HUES6 (cell line): ENCODE measurements around the gene DCAF5.

Experiments
- H3K27ac ChIP-seq: 2 replicates; pipeline ENCODE4 v1.7.0; 2013; ENCODE audit warnings: low read depth, mild to moderate bottlenecking, low read length, inconsistent platforms
- H3K27me3 ChIP-seq: 2 replicates; pipeline ENCODE4 v1.6.1; 2013; ENCODE audit warnings: low read length; ENCODE audit not compliant: control insufficient read depth, insufficient read depth
- H3K36me3 ChIP-seq: 2 replicates; pipeline ENCODE4 v1.6.1; 2013; ENCODE audit warnings: low read length; ENCODE audit not compliant: control insufficient read depth, insufficient read depth
- H3K4me1 ChIP-seq: 2 replicates; pipeline ENCODE4 v1.6.1; 2013; ENCODE audit warnings: low read length; ENCODE audit not compliant: control insufficient read depth, insufficient read depth
- H3K4me3 ChIP-seq: 2 replicates; pipeline ENCODE4 v1.5.1; 2013; ENCODE audit warnings: low read depth, low read length
- H3K9ac ChIP-seq: one replicate; pipeline ENCODE4 v1.6.1; 2013; ENCODE audit warnings: mild to moderate bottlenecking, low read length
- H3K9me3 ChIP-seq: 2 replicates; pipeline ENCODE4 v1.6.1; 2013; ENCODE audit warnings: low read depth, low read length; ENCODE audit not compliant: control insufficient read depth, insufficient read depth

DCAF5 gene

DNA sequence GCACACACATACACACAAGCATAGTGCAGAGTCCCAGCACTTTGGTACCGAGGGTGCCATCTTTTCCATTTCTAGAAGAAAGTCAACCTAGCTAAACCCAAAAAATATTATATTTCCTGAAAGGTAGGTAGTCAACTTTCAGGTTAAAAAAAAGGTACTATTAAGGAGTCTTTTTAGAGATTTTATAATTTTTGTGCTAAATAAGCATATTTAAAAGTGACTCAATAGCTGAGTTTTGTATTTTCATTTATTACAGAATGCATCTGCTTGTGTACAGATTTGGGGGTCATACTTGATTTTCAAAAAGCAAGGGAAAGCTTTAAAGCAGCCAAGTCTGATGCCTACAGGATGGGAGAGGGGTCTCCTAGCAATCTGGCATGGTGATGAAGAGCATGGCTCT, 34.6 kb downstream of the DCAF5 start:
- Histone ChIP-seq H3K9ac (no peak overlapping the region), H3K4me1 (no peaks in the 10 kb centered on the region), H3K27me3 (no peaks in the 10 kb centered on the region), H3K4me3 (no peak overlapping the region), H3K36me3 (peaks cover 51% of the 10 kb centered on the region), H3K27ac (no peak overlapping the region), H3K9me3 (no peaks in the 10 kb centered on the region)

- Histone ChIP-seq H3K36me3 (peaks cover 52% of the 10 kb centered on the region), H3K9ac (no peak overlapping the region), H3K4me1 (no peaks in the 10 kb centered on the region), H3K27me3 (no peaks in the 10 kb centered on the region), H3K9me3 (no peaks in the 10 kb centered on the region), H3K27ac (no peak overlapping the region), H3K4me3 (no peak overlapping the region)
Measured at GRCh38 chr14:69117020-69117767, 35.7 kb downstream of the DCAF5 start.

- no peaks in the 10 kb centered on the region for H3K27me3 ChIP-seq
- no peaks in the 10 kb centered on the region for H3K9me3 ChIP-seq
- no peak overlapping the region for H3K27ac ChIP-seq
- H3K9ac ChIP-seq = no peak overlapping the region
- H3K4me1 ChIP-seq = no peaks in the 10 kb centered on the region
- H3K36me3 ChIP-seq = peaks cover 42% of the 10 kb centered on the region
- H3K4me3 ChIP-seq = no peak overlapping the region
Measured at GRCh38 chr14:69115407-69116185, 37.3 kb downstream of the DCAF5 start.

DNA sequence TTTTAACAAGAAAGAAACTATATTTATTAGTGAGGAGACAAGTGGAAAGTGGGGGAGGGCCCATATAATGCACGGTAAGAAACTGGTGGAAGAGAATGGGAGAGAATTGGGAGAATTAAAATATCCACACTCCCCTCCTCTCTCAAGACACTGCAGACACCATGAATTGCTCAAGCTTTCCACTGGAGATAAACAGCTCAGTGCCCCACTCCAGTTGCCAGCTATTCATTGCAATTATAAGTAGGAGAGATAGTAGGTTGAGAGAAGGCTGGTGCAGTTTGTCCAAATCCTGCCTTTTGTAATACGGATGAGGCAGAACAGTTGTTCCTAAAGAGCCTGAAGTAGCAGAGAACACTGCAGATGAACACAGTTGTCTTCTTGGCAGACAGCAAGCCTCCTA, 38.2 kb downstream of the DCAF5 start:
- H3K27ac ChIP-seq = no peak overlapping the region
- H3K4me1 ChIP-seq = no peaks in the 10 kb centered on the region
- H3K9me3 ChIP-seq = no peaks in the 10 kb centered on the region
- H3K9ac ChIP-seq = no peak overlapping the region
- peaks cover 43% of the 10 kb centered on the region for H3K36me3 ChIP-seq
- H3K27me3 ChIP-seq = no peaks in the 10 kb centered on the region
- no peak overlapping the region for H3K4me3 ChIP-seq

GRCh38 chr14:69108358-69108757, 44.6 kb downstream of the DCAF5 start:
- no peaks in the 10 kb centered on the region for H3K27me3 ChIP-seq
- H3K4me1 ChIP-seq = no peaks in the 10 kb centered on the region
- no peak overlapping the region for H3K9ac ChIP-seq
- H3K4me3 ChIP-seq = no peak overlapping the region
- H3K9me3 ChIP-seq = no peaks in the 10 kb centered on the region
- H3K36me3 ChIP-seq = peaks cover 10% of the 10 kb centered on the region
- no peak overlapping the region for H3K27ac ChIP-seq

GRCh38 chr14:69107407-69108003, 45.4 kb downstream of the DCAF5 start:
- no peaks in the 10 kb centered on the region for H3K4me1 ChIP-seq

GRCh38 chr14:69106451-69106850, 46.5 kb downstream of the DCAF5 start:
- Histone ChIP-seq H3K9ac (no peak overlapping the region), H3K27me3 (no peaks in the 10 kb centered on the region), H3K9me3 (no peaks in the 10 kb centered on the region), H3K4me3 (no peak overlapping the region), H3K36me3 (peaks cover 9% of the 10 kb centered on the region), H3K27ac (no peak overlapping the region), H3K4me1 (no peaks in the 10 kb centered on the region)

More at GRCh38 chr14:69107407-69108003, 45.4 kb downstream of the DCAF5 start:
- Histone ChIP-seq H3K9ac (no peak overlapping the region), H3K36me3 (peaks cover 9% of the 10 kb centered on the region), H3K4me3 (no peak overlapping the region), H3K27me3 (no peaks in the 10 kb centered on the region), H3K27ac (no peak overlapping the region), H3K9me3 (no peaks in the 10 kb centered on the region)

- Histone ChIP-seq H3K27ac (no peak overlapping the region), H3K4me1 (no peaks in the 10 kb centered on the region), H3K9ac (no peak overlapping the region), H3K9me3 (no peaks in the 10 kb centered on the region), H3K4me3 (no peak overlapping the region), H3K36me3 (peaks cover 9% of the 10 kb centered on the region), H3K27me3 (no peaks in the 10 kb centered on the region)
Measured at GRCh38 chr14:69105326-69105725, 47.6 kb downstream of the DCAF5 start.

DNA sequence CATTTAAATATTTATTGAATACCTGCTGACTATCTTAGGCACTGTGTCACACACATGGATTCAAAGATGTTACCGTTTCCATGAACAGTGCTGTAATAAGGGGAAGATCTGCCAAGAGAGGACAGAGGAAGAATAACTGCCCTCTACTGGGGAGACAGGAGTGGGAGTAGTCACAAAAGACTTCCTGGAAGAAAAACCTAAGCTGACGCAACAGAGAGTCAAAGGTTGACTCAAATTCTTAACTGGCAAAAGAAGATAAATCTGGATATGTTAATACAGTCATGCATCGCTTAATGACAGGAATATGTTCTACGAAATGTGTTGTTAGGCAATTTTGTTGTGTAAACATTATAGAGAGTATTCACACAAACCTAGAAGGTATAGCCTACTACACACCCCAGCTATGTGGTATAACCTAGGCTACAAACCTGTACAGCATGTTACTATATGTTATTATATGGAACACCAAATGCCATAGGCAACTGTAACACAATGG, 51.5 kb downstream of the DCAF5 start:
- no peak overlapping the region for H3K4me3 ChIP-seq
- H3K36me3 ChIP-seq = peaks cover 5% of the 10 kb centered on the region
- H3K27me3 ChIP-seq = no peaks in the 10 kb centered on the region
- H3K4me1 ChIP-seq = peaks cover 6% of the 10 kb centered on the region
- H3K27ac ChIP-seq = no peak overlapping the region
- no peaks in the 10 kb centered on the region for H3K9me3 ChIP-seq
- no peak overlapping the region for H3K9ac ChIP-seq

DNA sequence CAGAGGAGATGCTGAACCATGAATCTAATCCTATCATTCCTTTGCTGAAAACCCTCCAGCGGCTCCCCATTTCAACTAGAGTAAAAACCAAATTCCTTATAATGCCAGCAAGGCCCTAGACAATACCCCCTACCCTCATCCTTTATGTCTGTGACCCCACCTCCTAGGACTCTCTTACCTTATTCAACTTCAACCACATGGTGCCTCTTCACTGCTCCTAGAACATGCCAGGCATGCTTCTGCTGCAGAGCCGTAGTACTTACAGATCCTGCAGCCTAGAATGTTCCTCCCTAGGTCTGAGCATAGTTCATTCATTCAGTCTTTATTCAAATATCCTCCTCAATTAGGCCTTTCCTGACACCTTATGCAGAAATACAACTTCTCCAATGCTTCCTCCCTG, 54.9 kb downstream of the DCAF5 start:
- peaks cover 27% of the 10 kb centered on the region for H3K4me1 ChIP-seq
- H3K9me3 ChIP-seq = no peaks in the 10 kb centered on the region
- no peak overlapping the region for H3K9ac ChIP-seq
- no peaks in the 10 kb centered on the region for H3K27me3 ChIP-seq
- no peak overlapping the region for H3K27ac ChIP-seq
- H3K4me3 ChIP-seq = no peak overlapping the region
- no peaks in the 10 kb centered on the region; the same call in 1 of the 2 replicates for H3K36me3 ChIP-seq
